OCI-LY3 (cell line): Measurements from ENCODE around the gene SOX14.

Experiments
- EZH2phosphoT487 ChIP-seq: fragments of 200-600 bp; shearing (Covaris generic); IDR thresholded peaks from 2 replicates; pipeline ENCODE4 v1.6.1; 2018; ENCODE audit warnings: antibody characterized with exemption, mixed run types, low read depth
- TF ChIP-seq, protein P1 (sequence below): fragments of 200-600, 300-600 bp; sonication (generic); IDR thresholded peaks from 2 replicates; pipeline ENCODE4 v1.5.1; 2014; ENCODE audit warnings: antibody characterized with exemption, low read length, low read depth

DNA sequence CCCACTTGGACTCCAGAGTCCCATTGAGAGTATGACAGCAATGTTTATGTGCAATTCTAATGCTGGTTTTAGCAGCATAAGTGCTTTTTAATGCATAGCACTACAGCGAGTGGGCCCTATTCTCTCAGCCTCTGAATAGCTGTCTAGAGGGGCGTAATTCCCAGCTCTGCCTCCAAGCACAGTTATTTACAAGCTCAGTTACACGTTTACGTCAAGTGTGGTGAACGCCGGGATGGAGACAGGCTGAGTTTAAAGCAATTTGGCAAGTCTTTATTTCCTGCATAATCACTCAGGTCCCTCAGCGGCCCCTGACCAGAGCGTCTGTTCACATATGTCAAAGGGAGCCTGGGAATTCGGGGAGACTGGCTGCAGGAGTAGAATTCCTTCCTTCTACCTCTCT, 43.9 kb downstream of the SOX14 start:
- TF ChIP-seq, protein P1, sequence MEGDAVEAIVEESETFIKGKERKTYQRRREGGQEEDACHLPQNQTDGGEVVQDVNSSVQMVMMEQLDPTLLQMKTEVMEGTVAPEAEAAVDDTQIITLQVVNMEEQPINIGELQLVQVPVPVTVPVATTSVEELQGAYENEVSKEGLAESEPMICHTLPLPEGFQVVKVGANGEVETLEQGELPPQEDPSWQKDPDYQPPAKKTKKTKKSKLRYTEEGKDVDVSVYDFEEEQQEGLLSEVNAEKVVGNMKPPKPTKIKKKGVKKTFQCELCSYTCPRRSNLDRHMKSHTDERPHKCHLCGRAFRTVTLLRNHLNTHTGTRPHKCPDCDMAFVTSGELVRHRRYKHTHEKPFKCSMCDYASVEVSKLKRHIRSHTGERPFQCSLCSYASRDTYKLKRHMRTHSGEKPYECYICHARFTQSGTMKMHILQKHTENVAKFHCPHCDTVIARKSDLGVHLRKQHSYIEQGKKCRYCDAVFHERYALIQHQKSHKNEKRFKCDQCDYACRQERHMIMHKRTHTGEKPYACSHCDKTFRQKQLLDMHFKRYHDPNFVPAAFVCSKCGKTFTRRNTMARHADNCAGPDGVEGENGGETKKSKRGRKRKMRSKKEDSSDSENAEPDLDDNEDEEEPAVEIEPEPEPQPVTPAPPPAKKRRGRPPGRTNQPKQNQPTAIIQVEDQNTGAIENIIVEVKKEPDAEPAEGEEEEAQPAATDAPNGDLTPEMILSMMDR: no peak
- no peak for TF ChIP-seq EZH2phosphoT487
